HG03103 (cell line): ENCODE measurements around the gene TDRD3.

ENCODE experiments used
- ATAC-seq: cut with Tn5 transposase; IDR thresholded peaks from one replicate; pipeline ENCODE4 v1.9.1; 2021; ENCODE audit warnings: low read depth; ENCODE audit not compliant: unreplicated experiment

The TDRD3 gene

DNA sequence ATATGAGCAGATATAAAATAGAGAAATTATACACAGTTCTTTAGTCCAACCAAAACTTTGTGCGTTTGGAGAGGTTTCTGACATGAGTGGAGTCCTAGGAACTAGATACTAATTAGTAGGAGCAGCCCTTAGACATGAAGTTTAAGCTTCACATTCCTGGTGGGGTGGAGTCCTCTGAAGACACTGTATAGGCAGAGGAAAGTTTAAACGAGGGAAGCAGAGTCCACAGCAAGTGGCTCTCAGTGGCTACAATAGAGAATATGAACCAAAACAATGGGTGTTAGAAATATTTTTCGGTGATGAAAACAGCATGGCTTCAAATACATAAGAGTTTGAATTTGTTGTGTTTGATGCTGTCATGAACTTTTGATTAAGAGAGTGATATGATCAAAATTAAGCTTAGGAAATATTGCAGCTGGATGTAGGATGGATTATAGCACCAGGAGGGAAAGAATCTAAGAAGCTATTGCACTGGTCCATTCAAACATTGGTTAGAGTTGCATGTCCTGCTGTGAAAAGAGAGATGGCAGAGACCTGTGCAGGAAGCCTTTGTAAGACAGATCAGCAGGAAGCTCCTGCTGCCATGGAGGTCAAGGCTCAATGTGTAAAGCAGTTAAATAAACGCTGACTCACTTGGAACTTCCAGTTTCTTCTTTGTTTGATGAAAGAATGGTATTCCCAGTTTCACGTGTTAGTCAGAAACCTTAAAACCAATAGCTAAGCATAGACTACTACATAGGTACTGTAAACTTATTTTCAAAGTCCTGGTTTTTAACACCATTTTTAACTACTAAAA, 175.2 kb downstream of the TDRD3 start:
- no peak for ATAC-seq

DNA sequence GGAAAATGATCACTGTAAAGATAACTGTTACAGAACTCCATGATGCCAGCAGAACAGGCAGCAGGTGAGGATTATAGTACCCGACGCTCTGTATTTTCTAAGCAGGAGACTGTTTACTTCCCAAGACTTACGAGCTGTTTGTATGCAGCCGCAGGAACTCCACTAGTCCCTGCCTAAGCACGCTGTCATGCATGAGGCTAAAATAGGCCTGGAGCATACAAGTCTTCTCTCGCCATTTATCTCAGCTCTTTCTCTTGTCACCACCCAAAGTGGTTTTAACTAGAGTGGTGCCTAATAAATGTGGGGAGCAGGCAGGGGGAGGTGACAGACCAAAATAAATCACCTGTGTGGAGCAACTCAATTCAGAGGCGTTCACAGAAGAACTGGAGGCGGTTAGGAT, 175.8 kb downstream of the TDRD3 start:
- ATAC-seq: no peak

DNA sequence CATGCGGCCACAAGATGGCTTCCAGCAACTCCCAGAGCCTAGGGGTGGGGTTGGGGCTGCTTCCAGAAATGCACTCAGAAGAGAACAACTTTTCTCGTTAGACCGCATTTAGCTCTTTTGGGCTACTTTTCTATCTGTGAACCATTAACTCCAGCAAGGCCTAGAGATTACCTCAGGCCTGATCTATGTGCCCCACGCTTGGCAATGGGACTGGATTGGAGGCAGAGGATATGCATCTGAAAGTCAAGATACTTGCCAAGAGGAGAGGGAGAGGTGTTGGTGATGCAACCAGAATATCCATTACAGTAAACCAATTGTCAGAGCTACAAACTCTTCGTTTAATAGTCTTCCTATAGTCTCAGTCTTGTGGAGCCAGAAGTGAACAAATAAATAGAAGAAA, 177.7 kb downstream of the TDRD3 start:
- no peak for ATAC-seq

DNA sequence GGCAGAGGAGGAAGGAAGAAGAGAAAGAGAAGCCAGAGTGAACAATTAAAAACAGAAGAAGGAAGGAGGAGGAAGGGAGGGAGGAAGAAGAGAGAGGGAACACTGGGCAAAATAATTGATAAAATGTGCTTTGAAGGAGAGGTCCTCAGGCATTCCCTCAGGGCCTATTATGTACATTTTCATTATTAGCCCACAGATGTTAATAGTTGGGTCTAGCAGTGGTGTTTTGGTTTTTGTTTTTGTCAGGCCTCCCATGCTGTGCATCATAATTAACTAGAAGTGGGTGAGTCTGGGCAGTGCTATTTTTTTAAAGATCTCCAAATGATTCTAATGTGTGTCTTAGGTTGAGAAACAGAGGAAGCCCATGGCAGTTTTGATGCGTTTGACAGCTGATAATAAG, 178.1 kb downstream of the TDRD3 start:
- no peak for ATAC-seq

DNA sequence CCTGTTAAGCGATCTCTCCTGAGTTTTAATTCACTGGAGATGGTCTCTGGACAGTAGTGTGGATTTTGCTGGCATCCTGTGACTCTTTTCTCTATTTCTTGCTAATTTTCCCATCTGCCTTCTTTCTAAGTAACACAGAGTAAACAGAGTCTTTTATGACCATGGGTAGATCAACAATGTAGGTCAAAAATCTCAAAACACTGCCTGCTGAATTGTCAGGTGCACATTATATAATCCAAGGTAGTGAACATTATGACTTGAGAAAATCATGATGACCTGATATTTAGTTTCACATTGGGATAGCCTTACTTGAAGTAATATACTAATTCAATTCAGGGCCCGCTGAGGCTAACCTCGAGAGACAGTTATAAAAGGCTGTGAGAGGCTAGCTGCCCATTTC, 180.7 kb downstream of the TDRD3 start:
- ATAC-seq: no peak

DNA sequence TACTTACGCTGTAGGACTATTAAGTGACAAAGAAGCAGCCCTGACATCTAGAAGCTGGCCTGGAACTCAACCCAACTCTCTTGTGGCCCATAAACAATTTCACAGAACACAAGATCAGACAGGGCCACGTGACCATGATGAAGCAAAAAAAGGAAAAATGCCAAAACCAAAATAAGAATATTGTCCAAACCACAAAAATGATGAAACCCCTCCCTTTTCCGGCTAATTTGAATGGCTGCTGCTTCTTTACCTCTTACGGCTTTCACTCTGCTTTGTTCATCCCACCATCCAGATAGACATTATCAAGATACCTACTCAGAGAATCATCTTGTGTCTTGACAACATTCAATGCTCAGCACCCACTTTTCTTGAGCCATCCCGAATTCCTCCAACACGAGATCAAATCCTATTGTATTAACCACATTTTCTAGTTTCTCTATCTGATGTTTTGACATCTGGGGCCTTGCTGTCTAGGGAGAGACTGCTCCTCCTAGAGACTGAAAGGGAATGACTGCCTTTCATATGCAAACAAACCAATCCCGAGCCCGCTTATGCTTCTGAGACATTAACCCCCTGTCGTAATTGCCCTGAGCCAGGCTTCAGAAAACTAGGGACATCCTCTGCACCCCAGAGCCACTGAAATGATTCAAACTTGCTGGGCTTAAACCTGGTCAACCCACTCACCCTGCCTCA, 186.3 kb downstream of the TDRD3 start:
- ATAC-seq: no peak

DNA sequence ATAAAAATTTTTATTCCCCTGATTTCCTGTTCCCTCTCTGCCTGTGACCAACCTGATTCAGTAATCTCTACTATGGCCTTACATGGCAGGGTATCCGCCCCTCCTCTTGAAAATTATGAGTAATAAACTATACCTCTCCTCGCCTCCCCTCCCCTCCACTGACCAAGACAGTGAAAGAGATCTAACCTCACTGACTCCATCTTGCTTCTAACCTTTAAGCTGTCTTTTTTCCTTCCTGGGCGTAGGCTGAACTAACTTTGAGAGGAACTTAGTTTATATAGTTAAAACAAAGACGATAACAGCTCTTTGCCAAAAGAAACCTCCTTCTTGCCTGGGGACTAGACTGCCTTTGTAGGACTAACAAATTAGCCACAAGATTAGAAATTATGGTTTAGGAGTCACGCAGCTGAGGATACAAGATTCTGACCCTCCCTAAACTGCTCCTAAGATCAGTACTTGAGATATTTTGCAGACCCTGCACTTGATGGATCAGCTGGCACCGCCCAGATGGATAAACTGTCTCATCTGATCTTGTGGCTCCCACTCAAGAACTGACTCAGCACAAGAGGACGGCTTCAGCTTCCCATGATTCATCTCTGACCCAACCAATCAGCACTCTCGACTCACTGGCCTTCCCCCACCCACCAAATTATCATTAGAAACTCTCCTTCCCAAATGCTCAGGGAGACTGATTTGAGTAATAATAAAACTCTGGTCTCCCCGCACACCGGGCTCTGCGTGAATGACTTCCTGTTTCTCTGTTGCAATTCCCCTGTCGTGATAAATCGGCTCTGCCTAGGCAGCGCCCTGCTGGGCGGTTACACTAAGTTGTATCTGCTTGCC, 187.1 kb downstream of the TDRD3 start:
- no peak for ATAC-seq

DNA sequence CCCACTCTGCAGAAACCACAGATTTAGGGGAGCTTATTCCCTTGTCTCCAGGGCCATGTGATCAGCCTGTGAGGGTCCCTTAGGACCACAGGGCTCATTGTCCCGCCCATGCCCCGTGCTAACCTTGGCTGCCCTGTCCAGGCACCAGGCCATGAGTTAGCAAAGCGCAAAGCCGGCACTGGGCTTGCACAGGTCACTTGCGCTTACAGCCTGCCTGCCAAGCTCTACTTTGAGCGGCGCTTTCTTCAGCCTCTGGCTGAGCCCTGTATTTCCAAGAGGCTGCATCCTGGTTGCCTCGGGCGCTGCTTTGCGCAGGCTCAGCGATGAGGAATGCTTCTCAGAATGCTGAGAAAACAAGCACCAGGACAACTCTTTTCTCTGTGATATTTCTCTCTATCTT, 188.0 kb downstream of the TDRD3 start:
- ATAC-seq: no peak

DNA sequence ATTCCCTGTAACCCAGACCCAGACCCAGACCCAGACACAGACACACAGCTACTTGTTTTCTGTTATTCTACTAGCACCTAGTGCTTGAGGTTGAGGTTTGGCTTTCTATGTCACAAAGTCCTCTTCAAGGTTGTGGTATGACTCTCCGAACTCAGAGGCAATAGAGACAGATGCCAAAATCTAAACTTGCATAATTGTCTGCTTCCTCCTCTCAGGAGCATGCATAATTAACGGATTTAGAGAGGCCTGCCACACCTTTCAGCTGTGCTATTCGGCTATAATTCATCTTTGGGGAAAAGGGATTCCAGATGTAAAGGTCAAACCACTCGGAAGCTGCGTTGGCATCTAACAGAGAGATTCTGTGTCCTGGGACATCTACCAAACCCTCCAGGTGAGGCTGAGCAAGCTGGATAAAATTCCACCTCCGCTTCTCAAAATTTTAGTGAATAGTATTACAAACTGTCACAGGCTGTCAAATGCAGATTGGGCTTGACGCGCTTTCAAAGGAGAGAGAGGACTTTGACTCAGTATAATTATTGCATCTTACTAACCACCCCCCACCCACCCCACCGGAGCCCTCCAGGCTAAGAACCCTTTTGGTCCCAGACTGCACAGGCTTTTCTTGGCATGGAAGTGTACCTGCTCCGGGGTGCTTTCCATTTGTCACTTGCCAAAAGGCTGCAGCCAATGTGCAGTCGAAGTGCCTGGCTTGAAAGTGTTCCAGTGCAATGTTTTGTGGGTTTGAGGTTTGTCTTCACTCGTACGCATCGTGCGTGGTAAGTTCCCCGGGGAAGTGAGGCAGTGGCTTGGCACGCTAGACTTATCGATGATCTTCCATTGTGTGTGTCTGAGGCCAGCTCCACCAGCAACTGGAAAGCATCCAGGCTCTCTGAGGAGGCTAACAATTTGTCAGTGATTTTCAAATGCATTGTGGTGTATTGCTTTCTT, 194.1 kb downstream of the TDRD3 start:
- ATAC-seq: no peak

DNA sequence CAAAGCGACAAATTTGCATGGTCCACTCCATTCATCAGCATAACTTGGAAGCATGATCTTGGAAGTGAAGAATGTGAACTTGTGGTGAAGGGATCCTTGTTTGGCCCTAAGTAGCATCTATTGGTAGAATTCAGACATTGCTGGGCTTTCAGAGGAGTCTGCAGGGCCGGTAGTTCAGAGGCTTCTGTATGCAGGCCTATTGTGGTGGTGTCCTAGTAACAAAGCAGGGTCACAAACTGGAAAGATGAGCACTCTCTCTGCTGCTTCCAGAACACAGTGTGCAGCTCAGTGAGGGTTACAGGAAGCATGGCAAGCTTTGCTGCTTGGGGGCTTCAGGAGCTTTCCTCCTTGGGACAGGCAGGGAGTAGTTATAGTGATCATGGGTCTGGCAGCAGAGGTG, 206.0 kb downstream of the TDRD3 start:
- ATAC-seq: no peak

DNA sequence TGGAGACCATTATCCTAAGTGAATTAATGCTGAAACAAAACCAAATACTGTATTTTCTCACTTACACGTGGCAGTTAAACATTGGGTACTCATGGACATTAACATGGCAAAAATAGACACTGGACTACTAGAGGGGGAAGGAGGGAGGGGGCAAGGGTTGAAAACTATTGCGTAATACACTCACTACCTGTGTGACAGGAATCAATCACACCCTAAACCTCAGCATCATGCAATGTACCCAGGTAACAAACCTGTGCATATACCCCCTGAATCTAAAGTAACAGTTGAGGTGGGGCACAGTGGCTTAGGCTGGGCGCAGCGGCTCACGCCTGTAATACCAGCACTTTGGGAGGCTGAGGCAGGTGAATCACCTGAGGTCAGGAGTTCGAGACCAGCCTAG, 207.0 kb downstream of the TDRD3 start:
- ATAC-seq: no peak

DNA sequence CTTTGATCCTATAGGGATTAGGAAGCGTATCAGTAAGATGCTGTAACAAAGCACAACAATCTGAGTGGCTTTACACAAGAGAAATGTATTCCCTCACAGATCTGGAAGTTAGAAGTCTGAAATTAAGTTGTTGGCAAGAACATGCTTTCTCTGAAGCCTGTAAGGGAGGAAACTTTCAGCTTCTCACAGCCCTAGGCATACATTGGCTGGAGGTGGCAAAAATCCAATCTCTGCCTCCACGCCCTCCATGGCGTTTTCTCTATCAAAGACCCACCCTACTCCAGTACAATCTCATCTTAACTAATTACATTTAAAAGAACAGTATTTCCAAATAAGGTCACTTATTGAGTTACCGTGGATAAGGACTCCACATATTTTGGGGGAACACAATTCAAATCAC, 211.9 kb downstream of the TDRD3 start:
- no peak for ATAC-seq

DNA sequence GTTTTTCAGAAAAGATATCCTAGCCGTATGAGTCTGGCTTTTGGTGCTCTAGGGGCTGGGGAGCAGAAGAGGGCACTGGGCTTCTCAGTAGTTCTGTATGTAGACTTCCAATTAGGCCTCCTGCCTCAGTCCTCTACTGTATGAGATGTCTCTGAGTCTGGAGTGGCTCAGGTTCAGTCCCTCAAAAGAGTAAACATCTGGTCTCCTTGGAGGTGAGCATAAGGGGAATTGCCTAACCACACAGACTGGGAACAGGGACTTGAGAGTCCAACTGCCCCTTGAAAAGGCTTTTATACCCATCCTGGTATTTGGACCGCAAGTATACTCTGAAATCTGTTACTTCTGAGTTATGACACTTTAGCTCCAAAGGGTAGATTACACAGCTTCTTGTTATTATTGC, 214.5 kb downstream of the TDRD3 start:
- ATAC-seq: no peak

DNA sequence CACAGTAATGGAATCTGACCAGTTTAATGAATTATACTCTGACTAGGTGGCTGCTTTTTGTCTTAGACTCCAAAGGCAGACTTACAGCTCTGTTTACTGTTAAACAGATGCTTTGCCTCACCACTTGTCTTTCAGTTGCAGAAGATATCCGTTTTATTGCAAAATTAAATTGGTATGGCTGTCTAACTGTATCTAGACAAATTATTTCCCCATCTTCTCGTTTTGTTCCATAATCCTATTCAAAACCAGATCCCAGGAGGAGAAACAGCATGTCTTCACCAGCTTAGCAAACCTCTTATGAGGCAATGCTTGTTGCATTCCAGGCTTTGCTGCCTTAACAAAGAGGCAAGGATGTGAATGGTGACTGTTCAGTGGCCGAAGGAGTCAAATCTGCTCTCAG, 215.6 kb downstream of the TDRD3 start:
- no peak for ATAC-seq

DNA sequence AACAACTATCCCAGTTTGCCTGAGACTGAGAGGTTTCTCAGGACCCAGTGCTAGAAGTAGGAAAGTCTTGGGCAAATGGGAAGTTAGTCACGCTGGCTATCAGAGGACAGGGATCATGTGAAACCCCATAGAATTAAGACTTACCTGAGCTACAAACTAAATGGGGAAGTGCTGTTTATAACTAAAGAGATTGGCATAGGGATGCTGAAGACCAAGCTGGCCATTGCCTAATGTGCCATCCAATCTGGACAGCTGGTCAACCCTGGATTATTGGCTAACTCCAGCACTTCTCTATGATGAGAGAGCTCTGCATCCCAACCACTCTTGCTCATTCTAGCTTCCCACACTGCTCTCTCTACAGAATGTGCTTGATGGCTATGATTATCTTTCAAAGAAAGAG, 216.1 kb downstream of the TDRD3 start:
- ATAC-seq: no peak

DNA sequence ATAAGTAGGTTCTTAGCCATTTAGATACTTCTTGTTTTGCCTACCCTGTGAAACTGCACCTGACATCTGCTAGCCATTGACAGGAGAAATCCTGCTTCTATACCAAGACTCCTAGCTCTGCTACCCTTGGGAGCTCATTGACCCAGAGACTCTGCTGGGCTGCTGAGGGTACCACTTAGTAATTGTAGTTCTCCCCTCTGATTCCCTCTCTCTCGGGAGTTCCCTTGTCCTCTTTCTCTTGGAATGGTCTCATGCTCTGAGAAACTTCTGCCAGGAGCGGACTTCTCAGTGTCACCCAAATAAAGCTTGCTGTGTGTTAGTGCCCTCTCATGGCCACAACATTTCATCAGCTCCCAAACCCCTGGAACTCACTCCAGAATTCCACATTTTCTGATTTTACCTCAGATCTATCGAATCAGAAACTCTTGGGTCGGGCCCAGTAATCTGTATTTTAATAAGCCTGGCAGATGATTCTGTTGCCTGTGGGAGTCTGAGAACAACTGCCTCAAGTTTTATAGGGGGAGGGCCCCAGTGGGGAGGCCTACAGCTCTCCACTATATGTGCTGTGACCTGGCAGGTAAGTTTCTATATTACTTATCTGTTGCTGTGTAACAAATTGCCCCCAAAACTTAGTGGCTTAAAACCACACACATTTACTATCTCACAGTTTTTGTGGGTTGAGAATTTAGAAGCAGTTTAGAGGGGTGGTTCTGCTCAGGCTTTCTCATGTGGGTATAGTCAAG, 221.1 kb downstream of the TDRD3 start:
- ATAC-seq: no peak

DNA sequence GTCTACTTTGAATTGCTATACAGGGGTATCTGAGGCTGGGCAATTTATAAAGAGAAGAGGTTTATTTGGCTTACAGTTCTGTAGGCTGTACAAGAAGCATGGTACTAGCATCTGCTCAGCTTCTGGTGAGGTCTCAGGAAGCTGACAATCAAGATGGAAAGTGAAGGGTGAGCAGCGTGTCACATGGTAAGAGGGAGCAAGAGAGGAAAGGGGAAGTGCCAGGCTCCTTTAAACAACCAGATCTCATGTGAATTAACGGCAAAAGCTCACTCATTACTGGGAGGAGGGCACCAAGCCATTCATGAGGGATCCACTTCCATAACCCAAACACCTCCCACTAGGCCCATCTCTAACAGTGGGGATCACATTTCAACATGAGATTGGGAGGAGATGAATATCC, 222.4 kb downstream of the TDRD3 start:
- no peak for ATAC-seq

DNA sequence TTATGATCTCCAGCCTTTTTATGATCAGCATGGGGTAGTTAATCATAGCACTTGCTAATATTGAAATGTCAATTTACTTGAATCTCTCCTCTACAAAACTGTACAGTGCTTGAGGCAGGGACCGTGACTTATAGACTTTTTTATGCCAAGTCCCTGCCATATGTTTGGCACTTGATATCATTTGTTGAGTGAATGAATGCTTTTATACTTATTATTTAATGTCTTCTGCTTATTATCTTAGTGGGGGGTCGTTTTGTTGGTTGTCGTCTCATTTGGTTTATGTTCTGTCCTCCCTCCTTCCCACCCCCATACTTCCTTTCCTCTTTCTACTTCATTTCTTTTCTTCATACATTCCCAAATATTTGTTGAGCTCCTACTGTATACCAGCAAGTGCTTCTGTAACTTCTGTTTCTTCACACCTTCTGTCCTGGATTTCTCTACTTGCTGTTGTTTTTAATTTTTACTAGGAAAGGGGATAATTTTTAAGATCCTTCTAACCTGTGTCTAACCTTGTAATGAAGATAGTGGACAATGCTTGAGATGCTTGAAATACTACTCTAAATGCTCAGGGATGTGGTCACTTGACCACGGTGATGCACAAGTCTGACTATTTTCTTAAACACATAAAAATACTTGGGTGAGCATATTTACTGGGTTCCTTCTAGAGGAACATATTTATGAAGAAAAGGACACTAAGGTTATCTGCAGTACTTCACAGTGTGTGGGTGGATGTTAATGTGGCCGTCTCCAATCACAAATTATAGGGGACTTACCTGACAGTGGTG, 223.8 kb downstream of the TDRD3 start:
- ATAC-seq: no peak

DNA sequence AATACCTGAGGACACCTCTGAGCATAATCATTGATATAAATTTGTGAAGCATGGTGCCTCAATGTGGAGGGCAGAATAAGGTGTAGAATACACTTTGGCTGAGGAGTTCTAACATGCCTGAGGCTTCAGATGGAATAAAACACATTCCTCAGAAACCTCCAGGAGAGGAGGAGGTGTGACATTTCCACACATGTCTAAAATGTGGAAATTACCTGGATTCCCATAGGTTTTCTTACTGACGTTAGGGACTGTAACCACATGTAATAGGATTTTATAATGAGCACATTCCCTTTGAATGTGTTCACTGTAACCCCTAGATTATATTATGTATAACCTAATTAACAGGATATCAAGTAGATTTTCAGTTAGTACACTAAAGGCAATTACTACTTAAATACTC, 226.1 kb downstream of the TDRD3 start:
- ATAC-seq: no peak
